ENCODE data around the gene KLHDC7B. TPM values are rescaled to one million over a fixed set of nuclear protein-coding genes. Genes with fewer than 3 reads are reported as not detected.
A peak's percentile ranks its signal among the peaks of the same experiment; 100 is the strongest.

Gene KLHDC7B
- total RNA-seq, 1 donor from 2014 or later, result not detected

GRCh38 chr22:50508897-50509296 lies 36.8 kb upstream of the KLHDC7B start:
- Mint-ChIP-seq H3K27ac (ENCODE audit: unreplicated experiment) (peak overlapping the region; percentile 84), H3K4me1 (ENCODE audit: unreplicated experiment) (peaks cover 20% of the 10 kb centered on the region), H3K4me3 (ENCODE audit: unreplicated experiment) (peak overlapping the region; percentile 94), H3K9me3 (ENCODE audit: unreplicated experiment) (no peaks in the 10 kb centered on the region), H3K36me3 (ENCODE audit: low read depth, unreplicated experiment) (no peaks in the 10 kb centered on the region), H3K27me3 (ENCODE audit: unreplicated experiment) (peaks cover 10% of the 10 kb centered on the region)
- no peak for TF ChIP-seq CTCF (IDR thresholded peaks at IDR 0.05; ENCODE audit: unreplicated experiment)
- DNase-seq (ENCODE audit: low spot score), result no peak

GRCh38 chr22:50513175-50513574 lies 32.5 kb upstream of the KLHDC7B start:
- no peak for DNase-seq (ENCODE audit: low spot score)
- Mint-ChIP-seq H3K9me3 (ENCODE audit: unreplicated experiment) (no peaks in the 10 kb centered on the region), H3K36me3 (ENCODE audit: low read depth, unreplicated experiment) (peaks cover 4% of the 10 kb centered on the region), H3K27me3 (ENCODE audit: unreplicated experiment) (peaks cover 11% of the 10 kb centered on the region), H3K4me3 (ENCODE audit: unreplicated experiment) (no peak overlapping the region), H3K27ac (ENCODE audit: unreplicated experiment) (no peak overlapping the region), H3K4me1 (ENCODE audit: unreplicated experiment) (peaks cover 19% of the 10 kb centered on the region)
- TF ChIP-seq CTCF (IDR thresholded peaks at IDR 0.05; ENCODE audit: unreplicated experiment), result no peak

GRCh38 chr22:50516068-50516467 lies 29.6 kb upstream of the KLHDC7B start:
- Mint-ChIP-seq H3K27ac (ENCODE audit: unreplicated experiment) (no peak overlapping the region), H3K4me1 (ENCODE audit: unreplicated experiment) (peaks cover 6% of the 10 kb centered on the region), H3K4me3 (ENCODE audit: unreplicated experiment) (no peak overlapping the region), H3K9me3 (ENCODE audit: unreplicated experiment) (no peaks in the 10 kb centered on the region), H3K27me3 (ENCODE audit: unreplicated experiment) (peaks cover 4% of the 10 kb centered on the region), H3K36me3 (ENCODE audit: low read depth, unreplicated experiment) (peaks cover 15% of the 10 kb centered on the region)
- no peak for TF ChIP-seq CTCF (IDR thresholded peaks at IDR 0.05; ENCODE audit: unreplicated experiment)
- DNase-seq (ENCODE audit: low spot score), result no peak

GRCh38 chr22:50516891-50517290 lies 28.8 kb upstream of the KLHDC7B start:
- Mint-ChIP-seq H3K27ac (ENCODE audit: unreplicated experiment) (no peak overlapping the region), H3K36me3 (ENCODE audit: low read depth, unreplicated experiment) (peaks cover 17% of the 10 kb centered on the region), H3K9me3 (ENCODE audit: unreplicated experiment) (no peaks in the 10 kb centered on the region), H3K27me3 (ENCODE audit: unreplicated experiment) (peaks cover 4% of the 10 kb centered on the region), H3K4me1 (ENCODE audit: unreplicated experiment) (peaks cover 6% of the 10 kb centered on the region), H3K4me3 (ENCODE audit: unreplicated experiment) (no peak overlapping the region)
- no peak for DNase-seq (ENCODE audit: low spot score)
- no peak for TF ChIP-seq CTCF (IDR thresholded peaks at IDR 0.05; ENCODE audit: unreplicated experiment)

- H3K27me3 Mint-ChIP-seq (ENCODE audit: unreplicated experiment), result peaks cover 4% of the 10 kb centered on the region
- no peak overlapping the region for H3K4me3 Mint-ChIP-seq (ENCODE audit: unreplicated experiment)
- H3K27ac Mint-ChIP-seq (ENCODE audit: unreplicated experiment), result no peak overlapping the region
- TF ChIP-seq CTCF (IDR thresholded peaks at IDR 0.05; ENCODE audit: unreplicated experiment), result no peak
- H3K4me1 Mint-ChIP-seq (ENCODE audit: unreplicated experiment), result peaks cover 2% of the 10 kb centered on the region
- H3K9me3 Mint-ChIP-seq (ENCODE audit: unreplicated experiment), result no peaks in the 10 kb centered on the region
- H3K36me3 Mint-ChIP-seq (ENCODE audit: low read depth, unreplicated experiment), result peaks cover 17% of the 10 kb centered on the region
- no peak for DNase-seq (ENCODE audit: low spot score)
Observed at GRCh38 chr22:50517495-50518260, 28.0 kb upstream of the KLHDC7B start.
